Hepatocyte (in vitro differentiated cells): ENCODE results near the gene TWIST1. TPM values are rescaled to one million over a fixed set of nuclear protein-coding genes. Genes with fewer than 3 reads are reported as not detected.
A peak's percentile ranks its signal among the peaks of the same experiment; 100 is the strongest.

Source experiments
- DNase-seq: peaks from one replicate; pipeline ENCODE4 v3.0.0-alpha.2; 2016; ENCODE audit warnings: low spot score
- H2AFZ ChIP-seq: fragments of 200-600 bp; sonication (generic); 2 replicates; pipeline ENCODE4 v1.6.0; 2016; ENCODE audit warnings: antibody characterized with exemption, mild to moderate bottlenecking
- H3K27ac ChIP-seq: fragments of 200-600 bp; sonication (generic); 2 replicates; pipeline ENCODE4 v1.5.1; 2016; ENCODE audit warnings: mild to moderate bottlenecking
- H3K27me3 ChIP-seq: fragments of 200-600 bp; sonication (generic); 2 replicates; pipeline ENCODE4 v1.6.1; 2016
- H3K36me3 ChIP-seq: fragments of 200-600 bp; sonication (generic); replicated peaks from 2 replicates; pipeline ENCODE4 v1.5.1; 2016; ENCODE audit warnings: low read depth; ENCODE audit not compliant: insufficient read depth
- H3K4me1 ChIP-seq: fragments of 200-600 bp; sonication (generic); 2 replicates; pipeline ENCODE4 v1.5.1; 2016; ENCODE audit warnings: mild to moderate bottlenecking, moderate library complexity; ENCODE audit not compliant: insufficient read depth
- H3K4me2 ChIP-seq: fragments of 200-600 bp; sonication (generic); 2 replicates; pipeline ENCODE4 v1.6.0; 2016
- H3K4me3 ChIP-seq: fragments of 200-600 bp; sonication (generic); 2 replicates; pipeline ENCODE4 v1.5.1; 2016; ENCODE audit warnings: mild to moderate bottlenecking
- H3K79me2 ChIP-seq: fragments of 200-600 bp; sonication (generic); 2 replicates; pipeline ENCODE4 v1.6.0; 2017; ENCODE audit warnings: mild to moderate bottlenecking
- H3K9me2 ChIP-seq: fragments of 200-600 bp; sonication (generic); replicated peaks from 2 replicates; pipeline ENCODE4 v1.6.0; 2017; ENCODE audit warnings: mild to moderate bottlenecking; ENCODE audit not compliant: insufficient read depth
- H3K9me3 ChIP-seq: fragments of 200-600 bp; sonication (generic); 2 replicates; pipeline ENCODE4 v1.5.1; 2016; ENCODE audit warnings: low read depth, mild to moderate bottlenecking
- H4K20me1 ChIP-seq: fragments of 200-600 bp; sonication (generic); 2 replicates; pipeline ENCODE4 v1.6.0; 2016; ENCODE audit warnings: mild to moderate bottlenecking; ENCODE audit not compliant: insufficient read depth, poor library complexity, severe bottlenecking
- EZH2 ChIP-seq: fragments of 200-600 bp; sonication (generic); IDR thresholded peaks from 2 replicates; pipeline ENCODE4 v1.6.1; 2016; ENCODE audit warnings: antibody characterized with exemption, mild to moderate bottlenecking, borderline replicate concordance
- EZH2phosphoT487 ChIP-seq: fragments of 200-600 bp; sonication (generic); IDR thresholded peaks from one replicate; pipeline ENCODE4 v1.6.1; 2018; ENCODE audit warnings: antibody characterized with exemption, mild to moderate bottlenecking, low read depth, moderate library complexity; ENCODE audit not compliant: unreplicated experiment, severe bottlenecking
- WGBS: methylation state at CpG from one replicate; pipeline ENCODE4 v1.1.6; 2016; ENCODE audit warnings: low lambda C conversion rate; ENCODE audit errors: missing lambda C conversion rate; 5-methylcytosine and 5-hydroxymethylcytosine counted together
- polyA plus RNA-seq: library from polyadenylated mRNA; unstranded; fragments of >200 nt; fragmentation: Nextera tagmentation; extraction: Ambion mirVana; gene quantifications from 2 replicates; pipeline ENCODE4 v1.2.1, GENCODE V29; 2016
- total RNA-seq: library from RNA; depleted of rRNA; stranded (reverse); fragments of >200 nt; gene quantifications from 2 replicates; pipeline ENCODE4 v1.2.3, GENCODE V29; 2014
- TF ChIP-seq, protein P1 (sequence below): fragments of 200-600 bp; sonication (generic); IDR thresholded peaks from 2 replicates; pipeline ENCODE4 v1.5.1; 2016; ENCODE audit warnings: antibody characterized with exemption, mild to moderate bottlenecking; ENCODE audit not compliant: poor library complexity

TWIST1 gene
- total and polyA plus RNA-seq, 2 experiments from 2014 or later, result 23.2 to 24.7 TPM

- 2% methylated on average over 49 of the region's 49 CpGs for WGBS
- H3K4me2 ChIP-seq, result peak overlapping the region; percentile 89
- TF ChIP-seq EZH2phosphoT487 (peak; percentile 40), EZH2 (peak; percentile 70)
- TF ChIP-seq, protein P1, sequence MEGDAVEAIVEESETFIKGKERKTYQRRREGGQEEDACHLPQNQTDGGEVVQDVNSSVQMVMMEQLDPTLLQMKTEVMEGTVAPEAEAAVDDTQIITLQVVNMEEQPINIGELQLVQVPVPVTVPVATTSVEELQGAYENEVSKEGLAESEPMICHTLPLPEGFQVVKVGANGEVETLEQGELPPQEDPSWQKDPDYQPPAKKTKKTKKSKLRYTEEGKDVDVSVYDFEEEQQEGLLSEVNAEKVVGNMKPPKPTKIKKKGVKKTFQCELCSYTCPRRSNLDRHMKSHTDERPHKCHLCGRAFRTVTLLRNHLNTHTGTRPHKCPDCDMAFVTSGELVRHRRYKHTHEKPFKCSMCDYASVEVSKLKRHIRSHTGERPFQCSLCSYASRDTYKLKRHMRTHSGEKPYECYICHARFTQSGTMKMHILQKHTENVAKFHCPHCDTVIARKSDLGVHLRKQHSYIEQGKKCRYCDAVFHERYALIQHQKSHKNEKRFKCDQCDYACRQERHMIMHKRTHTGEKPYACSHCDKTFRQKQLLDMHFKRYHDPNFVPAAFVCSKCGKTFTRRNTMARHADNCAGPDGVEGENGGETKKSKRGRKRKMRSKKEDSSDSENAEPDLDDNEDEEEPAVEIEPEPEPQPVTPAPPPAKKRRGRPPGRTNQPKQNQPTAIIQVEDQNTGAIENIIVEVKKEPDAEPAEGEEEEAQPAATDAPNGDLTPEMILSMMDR, result no peak
- H2AFZ ChIP-seq, result peak overlapping the region; percentile 70
- no peaks in the 10 kb centered on the region for H4K20me1 ChIP-seq
- peaks cover 76% of the 10 kb centered on the region for H3K27me3 ChIP-seq
- no peaks in the 10 kb centered on the region for H3K9me3 ChIP-seq
- H3K27ac ChIP-seq, result peak overlapping the region; percentile 91
- no peaks in the 10 kb centered on the region for H3K9me2 ChIP-seq
- DNase-seq, result no peak
- H3K4me1 ChIP-seq, result peaks cover 25% of the 10 kb centered on the region
- H3K4me3 ChIP-seq, result peak overlapping the region; percentile 24
- peaks cover 14% of the 10 kb centered on the region for H3K79me2 ChIP-seq
- no peaks in the 10 kb centered on the region for H3K36me3 ChIP-seq
Measured at GRCh38 chr7:19106241-19107080, 11.0 kb downstream of the TWIST1 start.

DNA sequence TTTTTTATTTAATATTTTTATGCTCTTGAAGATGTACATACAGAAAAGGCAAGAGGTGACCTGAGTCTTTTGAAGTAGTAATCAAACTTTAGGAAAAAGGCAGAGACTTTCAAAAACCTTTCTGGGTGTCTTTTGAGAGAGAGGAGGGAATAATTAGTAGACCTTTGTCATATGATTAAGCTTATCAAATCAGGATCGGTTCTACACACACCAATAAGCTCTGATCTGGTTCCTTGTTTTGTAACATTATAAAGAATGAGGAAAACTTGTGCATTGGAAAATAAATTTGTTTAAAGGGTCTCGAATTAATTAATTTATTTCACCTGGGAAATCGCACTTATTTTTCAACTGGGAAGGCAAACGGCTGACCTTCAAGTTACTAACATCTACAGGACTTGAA, 11.9 kb downstream of the TWIST1 start:
- Histone ChIP-seq H3K9me3 (no peaks in the 10 kb centered on the region), H2AFZ (peak overlapping the region; percentile 70), H3K27ac (peak overlapping the region; percentile 91), H3K4me3 (peak overlapping the region; percentile 24), H3K79me2 (peaks cover 12% of the 10 kb centered on the region), H3K4me2 (peak overlapping the region; percentile 89), H3K27me3 (peaks cover 67% of the 10 kb centered on the region), H4K20me1 (no peaks in the 10 kb centered on the region), H3K36me3 (no peaks in the 10 kb centered on the region), H3K4me1 (peaks cover 25% of the 10 kb centered on the region), H3K9me2 (no peaks in the 10 kb centered on the region)
- no peak for DNase-seq
- 33% methylated on average over 4 of the region's 4 CpGs for WGBS
- TF ChIP-seq EZH2 (no peak), EZH2phosphoT487 (no peak)
- TF ChIP-seq, protein P1, result no peak

DNA sequence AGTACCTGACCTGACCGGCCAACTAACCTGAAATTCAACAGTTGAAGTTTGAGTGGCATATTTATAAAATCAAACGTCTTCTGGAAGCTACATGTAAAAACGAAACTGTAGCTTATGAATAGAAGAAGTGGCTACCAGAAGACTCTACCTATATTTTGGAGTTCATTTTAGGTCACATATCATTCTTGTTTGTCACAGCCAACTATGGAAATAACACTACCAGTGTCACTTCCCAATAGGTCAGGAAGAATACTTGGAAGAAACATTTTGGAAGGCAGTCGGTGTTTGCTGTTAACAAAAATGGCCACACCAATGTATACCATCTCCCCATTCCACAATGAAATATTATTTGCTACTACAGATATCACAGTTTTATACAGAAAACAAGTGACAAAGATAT, 12.6 kb downstream of the TWIST1 start:
- WGBS, result 84% methylated on average over 4 of the region's 4 CpGs
- no peak overlapping the region for H3K4me2 ChIP-seq
- no peaks in the 10 kb centered on the region for H3K9me2 ChIP-seq
- H3K27me3 ChIP-seq, result peaks cover 60% of the 10 kb centered on the region
- peaks cover 7% of the 10 kb centered on the region for H3K79me2 ChIP-seq
- H3K4me3 ChIP-seq, result no peak overlapping the region
- TF ChIP-seq EZH2, result no peak
- TF ChIP-seq, protein P1, result no peak
- TF ChIP-seq EZH2phosphoT487, result no peak
- DNase-seq, result no peak
- no peaks in the 10 kb centered on the region for H3K36me3 ChIP-seq
- H3K9me3 ChIP-seq, result no peaks in the 10 kb centered on the region
- H3K4me1 ChIP-seq, result peaks cover 25% of the 10 kb centered on the region
- H2AFZ ChIP-seq, result no peak overlapping the region
- no peak overlapping the region for H3K27ac ChIP-seq
- H4K20me1 ChIP-seq, result no peaks in the 10 kb centered on the region
